Stimulated activated CD8-positive, alpha-beta memory T cell treated with anti-CD3 and anti-CD28 coated beads, Interleukin-15, amount 100 ng/mL, for 24 hours (primary cell): ENCODE measurements around the gene PIK3R5.

ENCODE experiments used
- DNase-seq: peaks from one replicate; pipeline ENCODE4 v3.0.0-alpha.2; 2020; ENCODE audit warnings: low read depth

PIK3R5 gene

GRCh38 chr17:8879410-8879809, 86.1 kb downstream of the PIK3R5 start:
- DNase-seq, result no peak

GRCh38 chr17:8877984-8878383, 87.5 kb downstream of the PIK3R5 start:
- no peak for DNase-seq

GRCh38 chr17:8875957-8876356, 89.5 kb downstream of the PIK3R5 start:
- DNase-seq, result no peak

GRCh38 chr17:8875436-8875835, 90.1 kb downstream of the PIK3R5 start:
- DNase-seq, result no peak

GRCh38 chr17:8873801-8874715, 91.4 kb downstream of the PIK3R5 start:
- DNase-seq, result no peak

GRCh38 chr17:8872705-8873435, 92.6 kb downstream of the PIK3R5 start:
- DNase-seq, result no peak

GRCh38 chr17:8872036-8872704, 93.3 kb downstream of the PIK3R5 start:
- no peak for DNase-seq

- DNase-seq, result no peak
These were observed 94.4 kb downstream of the PIK3R5 start for GRCh38 chr17:8871081-8871581.

- DNase-seq, result no peak
These were observed 95.0 kb downstream of the PIK3R5 start for GRCh38 chr17:8870406-8871040.

GRCh38 chr17:8869114-8869815, 96.2 kb downstream of the PIK3R5 start:
- DNase-seq, result no peak

- DNase-seq, result no peak
These were observed 97.0 kb downstream of the PIK3R5 start for GRCh38 chr17:8868529-8868951.

GRCh38 chr17:8868092-8868491, 97.4 kb downstream of the PIK3R5 start:
- no peak for DNase-seq

- no peak for DNase-seq
These were observed 98.0 kb downstream of the PIK3R5 start, which contains the start of gene PIK3R6 for GRCh38 chr17:8867361-8867981. TSS of gene PIK3R6 (minus strand) at chr17:8867674. CDS start at chr17:8849794, 17,880 bp downstream.

GRCh38 chr17:8865811-8866210, 99.7 kb downstream of the PIK3R5 start:
- DNase-seq, result no peak

GRCh38 chr17:8865385-8865784, 100.1 kb downstream of the PIK3R5 start:
- DNase-seq, result no peak

- no peak for DNase-seq
These were observed 103.1 kb downstream of the PIK3R5 start for GRCh38 chr17:8862213-8863056.

- DNase-seq, result no peak
These were observed 103.9 kb downstream of the PIK3R5 start for GRCh38 chr17:8861495-8862181.

- no peak for DNase-seq
These were observed 105.6 kb downstream of the PIK3R5 start for GRCh38 chr17:8859804-8860430.
